B cell (primary cell): ENCODE results near the gene SLC7A10. TPM values are rescaled to one million over a fixed set of nuclear protein-coding genes. Genes with fewer than 3 reads are reported as not detected.

Source experiments
- ATAC-seq: fragments of 200-7000 bp; cut with Tn5 transposase; one replicate; pipeline ENCODE4 v1.10.0; 2021; ENCODE audit warnings: low read depth, mild to moderate bottlenecking, moderate number of reproducible peaks, moderate library complexity
- CTCF ChIA-PET: fragments of 350-600 bp; sonication (Branson Sonifier 250); formaldehyde crosslinking; loops from one replicate; lab custom pipeline; 2021; ENCODE audit warnings: antibody characterized with exemption, inconsistent platforms; lab: Charles Lee
- POLR2A ChIA-PET: fragments of 350-600 bp; sonication (Branson Sonifier 250); formaldehyde crosslinking; loops from one replicate; lab custom pipeline; 2021; ENCODE audit warnings: antibody characterized with exemption; lab: Charles Lee
- DNase-seq: peaks from one replicate; pipeline ENCODE4 v3.0.0; 2013
- H2AFZ ChIP-seq: 2 replicates; pipeline ENCODE4 v1.6.1; 2012; ENCODE audit warnings: mild to moderate bottlenecking, low read depth, low read length; ENCODE audit not compliant: insufficient read depth, poor library complexity, severe bottlenecking
- H3K27ac ChIP-seq, 2 donors: 1 replicate in 1 of 2; 2 replicates in 1 of 2; pipeline ENCODE4 v1.5.1; 2012 to 2013; ENCODE audit warnings: low read length in 2 of 2, mild to moderate bottlenecking in 2 of 2, moderate library complexity in 1 of 2
- H3K27me3 ChIP-seq, 4 experiments: fragments of 200-600 bp in 1 of 4; sonication (generic) in 1 of 4; replicated peaks in 1 of 4; 1 replicate in 2 of 4; 2 replicates in 2 of 4; pipeline versions ENCODE4 v1.6.1 to v1.7.0; 2013 to 2016; ENCODE audit warnings: low read length in 3 of 4, mild to moderate bottlenecking in 2 of 4, mixed read lengths in 1 of 4, moderate library complexity in 1 of 4; ENCODE audit not compliant: insufficient read depth in 4 of 4, control insufficient read depth in 3 of 4; ENCODE audit errors: control extremely low read depth in 1 of 4
- H3K36me3 ChIP-seq, 2 experiments: replicated peaks in 1 of 2; 1 replicate in 1 of 2; 2 replicates in 1 of 2; pipeline versions ENCODE4 v1.6.1 to v1.7.1; 2013; ENCODE audit warnings: low read length in 1 of 2; ENCODE audit not compliant: insufficient read depth in 2 of 2, control insufficient read depth in 1 of 2; ENCODE audit errors: control extremely low read depth in 1 of 2, extremely low read depth in 1 of 2
- H3K4me1 ChIP-seq, 2 donors: fragments of 200-600 bp in 1 of 2; sonication (generic) in 1 of 2; 1 replicate in 1 of 2; 2 replicates in 1 of 2; pipeline versions ENCODE4 v1.5.1 to v1.6.1; 2013 to 2017; ENCODE audit warnings: low read length in 2 of 2; ENCODE audit not compliant: control insufficient read depth in 2 of 2, insufficient read depth in 2 of 2
- H3K4me2 ChIP-seq: replicated peaks from 2 replicates; pipeline ENCODE3; 2012; ENCODE audit warnings: mild to moderate bottlenecking, low read depth, low read length; ENCODE audit not compliant: poor library complexity, severe bottlenecking
- H3K4me3 ChIP-seq, 5 experiments: fragments of 200-600 bp in 1 of 5; sonication (generic) in 1 of 5; 1 replicate in 3 of 5; 2 replicates in 2 of 5; pipeline versions ENCODE4 v1.5.1 to v1.7.0; 2011 to 2016; ENCODE audit warnings: low read length in 4 of 5, mild to moderate bottlenecking in 4 of 5, low read depth in 2 of 5, control low read depth in 1 of 5, moderate library complexity in 1 of 5; ENCODE audit not compliant: insufficient read depth in 1 of 5; ENCODE audit errors: control extremely low read depth in 1 of 5, extremely low read depth in 1 of 5
- H3K79me2 ChIP-seq: fragments of 200-600 bp; sonication (generic); one replicate; pipeline ENCODE4 v1.6.0; 2016; ENCODE audit warnings: low read length; ENCODE audit not compliant: control insufficient read depth, insufficient read depth
- H3K9ac ChIP-seq: fragments of 200-600 bp; sonication (generic); 2 replicates; pipeline ENCODE4 v1.6.1; 2017; ENCODE audit warnings: mild to moderate bottlenecking, low read length, moderate library complexity
- H3K9me3 ChIP-seq, 3 donors: one replicate each; pipeline versions ENCODE4 v1.6.1 to v1.7.1; 2013; ENCODE audit warnings: low read length in 2 of 3; ENCODE audit not compliant: control insufficient read depth in 2 of 3, insufficient read depth in 1 of 3; ENCODE audit errors: control extremely low read depth in 1 of 3
- H4K20me1 ChIP-seq: 2 replicates; pipeline ENCODE4 v1.6.0; 2012; ENCODE audit warnings: mild to moderate bottlenecking, low read length; ENCODE audit not compliant: insufficient read depth, control insufficient read depth, poor library complexity, severe bottlenecking
- H3K27ac Mint-ChIP-seq: one replicate; pipeline ENCODE4 v1.8.0; 2021; ENCODE audit warnings: mixed read lengths
- H3K27me3 Mint-ChIP-seq: one replicate; pipeline ENCODE4 v1.8.0; 2021; ENCODE audit warnings: mixed read lengths
- H3K4me1 Mint-ChIP-seq: one replicate; pipeline ENCODE4 v1.8.0; 2021; ENCODE audit warnings: mixed read lengths
- H3K4me3 Mint-ChIP-seq: one replicate; pipeline ENCODE4 v1.8.0; 2021; ENCODE audit warnings: mixed read lengths
- H3K9me3 Mint-ChIP-seq: one replicate; pipeline ENCODE4 v1.8.0; 2022; ENCODE audit warnings: mixed read lengths; ENCODE audit not compliant: insufficient read depth
- CTCF ChIP-seq: fragments of 200-600 bp; IDR thresholded peaks from one replicate; pipeline ENCODE4 v1.8.0; 2022; ENCODE audit warnings: antibody characterized with exemption, mild to moderate bottlenecking
- EZH2 ChIP-seq: IDR thresholded peaks from 2 replicates; pipeline ENCODE4 v1.6.1; 2012; ENCODE audit warnings: borderline replicate concordance, low read depth, mild to moderate bottlenecking, moderate library complexity, low read length; ENCODE audit not compliant: insufficient read depth, poor library complexity, severe bottlenecking
- WGBS: methylation state at CpG from one replicate; pipeline ENCODE4 v1.1.5; 2013; ENCODE audit warnings: missing lambda C conversion rate; ENCODE audit not compliant: insufficient coverage; 5-methylcytosine and 5-hydroxymethylcytosine counted together
- intact Hi-C: fragments of 100-400 bp; cut with micrococcal nuclease; formaldehyde crosslinking; loops from one replicate; pipeline ENCODE4 v1.10.0; 2022
- polyA plus RNA-seq: library from polyadenylated mRNA; depleted of rRNA; stranded (reverse); fragments of >200 nt; gene quantifications from 2 replicates; pipeline ENCODE4 v1.2.3, GENCODE V29; 2012
- total RNA-seq, 2 donors: library from RNA; stranded (reverse); fragments of 120-200 nt in 1 of 2; gene quantifications; 1 replicate in 1 of 2; 2 replicates in 1 of 2; pipeline versions ENCODE4 v1.2.3 to v1.2.4, GENCODE V29; 2013 to 2022

SLC7A10 gene
- total and polyA plus RNA-seq, 2 donors (not counting 1 experiment from before 2014, with no cell fraction given), result not detected

GRCh38 chr19:33206261-33207039, 19.2 kb downstream of the SLC7A10 start:
- Histone ChIP-seq H3K4me2 (no peak overlapping the region), H3K27ac (no peak overlapping the region), H3K36me3 (no peaks in the 10 kb centered on the region), H3K4me3 (no peak overlapping the region), H3K9ac (no peak overlapping the region), H3K79me2 (no peaks in the 10 kb centered on the region), H3K4me1 (no peaks in the 10 kb centered on the region), H3K27me3 (no peaks in the 10 kb centered on the region), H4K20me1 (no peaks in the 10 kb centered on the region), H3K9me3 (no peaks in the 10 kb centered on the region), H2AFZ (no peak overlapping the region)
- Mint-ChIP-seq H3K4me1 (no peaks in the 10 kb centered on the region), H3K27me3 (no peaks in the 10 kb centered on the region), H3K9me3 (no peaks in the 10 kb centered on the region), H3K4me3 (no peak overlapping the region), H3K27ac (no peak overlapping the region)
- intact Hi-C loops, result no loop called here
- DNase-seq (no peak), ATAC-seq (no peak)
- CTCF ChIA-PET, result no interaction called here
- POLR2A ChIA-PET, result no interaction called here
- TF ChIP-seq EZH2, result no peak
- no peak for TF ChIP-seq CTCF
- 94% methylated on average over 37 of the region's 38 CpGs for WGBS

- Mint-ChIP-seq H3K4me1 (no peaks in the 10 kb centered on the region), H3K27me3 (no peaks in the 10 kb centered on the region), H3K9me3 (no peaks in the 10 kb centered on the region), H3K27ac (no peak overlapping the region), H3K4me3 (no peak overlapping the region)
- ATAC-seq (no peak), DNase-seq (no peak)
- H3K9me3 ChIP-seq, result no peaks in the 10 kb centered on the region
- no peaks in the 10 kb centered on the region for H4K20me1 ChIP-seq
- no peaks in the 10 kb centered on the region for H3K36me3 ChIP-seq
- H3K9ac ChIP-seq, result no peak overlapping the region
- H3K4me2 ChIP-seq, result no peak overlapping the region
- intact Hi-C loops, result no loop called here
- H3K4me1 ChIP-seq, result no peaks in the 10 kb centered on the region
- no peaks in the 10 kb centered on the region for H3K79me2 ChIP-seq
- H3K27ac ChIP-seq, result no peak overlapping the region
- H3K27me3 ChIP-seq, result no peaks in the 10 kb centered on the region
- TF ChIP-seq EZH2 (no peak), CTCF (no peak)
- ChIA-PET POLR2A (no interaction called here), CTCF (no interaction called here)
- H3K4me3 ChIP-seq, result no peak overlapping the region
- WGBS, result 96% methylated on average over 62 of the region's 64 CpGs
- H2AFZ ChIP-seq, result no peak overlapping the region
Measured at GRCh38 chr19:33205531-33206260, 20.0 kb downstream of the SLC7A10 start.
